ENCODE measurements around the gene SMIM1.

GRCh38 chr1:3738943-3739342, 33.6 kb upstream of the SMIM1 start:
- TF ChIP-seq, protein P1, sequence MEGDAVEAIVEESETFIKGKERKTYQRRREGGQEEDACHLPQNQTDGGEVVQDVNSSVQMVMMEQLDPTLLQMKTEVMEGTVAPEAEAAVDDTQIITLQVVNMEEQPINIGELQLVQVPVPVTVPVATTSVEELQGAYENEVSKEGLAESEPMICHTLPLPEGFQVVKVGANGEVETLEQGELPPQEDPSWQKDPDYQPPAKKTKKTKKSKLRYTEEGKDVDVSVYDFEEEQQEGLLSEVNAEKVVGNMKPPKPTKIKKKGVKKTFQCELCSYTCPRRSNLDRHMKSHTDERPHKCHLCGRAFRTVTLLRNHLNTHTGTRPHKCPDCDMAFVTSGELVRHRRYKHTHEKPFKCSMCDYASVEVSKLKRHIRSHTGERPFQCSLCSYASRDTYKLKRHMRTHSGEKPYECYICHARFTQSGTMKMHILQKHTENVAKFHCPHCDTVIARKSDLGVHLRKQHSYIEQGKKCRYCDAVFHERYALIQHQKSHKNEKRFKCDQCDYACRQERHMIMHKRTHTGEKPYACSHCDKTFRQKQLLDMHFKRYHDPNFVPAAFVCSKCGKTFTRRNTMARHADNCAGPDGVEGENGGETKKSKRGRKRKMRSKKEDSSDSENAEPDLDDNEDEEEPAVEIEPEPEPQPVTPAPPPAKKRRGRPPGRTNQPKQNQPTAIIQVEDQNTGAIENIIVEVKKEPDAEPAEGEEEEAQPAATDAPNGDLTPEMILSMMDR (conservative IDR thresholded peaks at IDR 0.05; ENCODE audit: low read length), result no peak
- no peak for TF ChIP-seq EZH2phosphoT487 (IDR thresholded peaks at IDR 0.05; ENCODE audit: borderline replicate concordance, low read depth, low read length)

Measured in OCI-LY7 (cell line).